Activated CD4-positive, alpha-beta T cell treated with anti-CD3 and anti-CD28 coated beads for 36 hours (primary cell): ENCODE data around the gene WASHC4. TPM values are rescaled to one million over a fixed set of nuclear protein-coding genes. Genes with fewer than 3 reads are reported as not detected.
"Not testable (repeated sequence)": the region's sequence is repeated elsewhere in the genome, so short reads cannot be mapped to it uniquely, and the experiment has no call there.

Source experiments
- ATAC-seq: fragments of 200-7000 bp; cut with Tn5 transposase; one replicate; pipeline ENCODE4 v1.10.0; 2021; ENCODE audit warnings: mild to moderate bottlenecking, moderate library complexity
- CTCF ChIA-PET: fragments of 350-600 bp; sonication (Branson Sonifier 250); formaldehyde crosslinking; loops from one replicate; lab custom pipeline; 2021; ENCODE audit warnings: antibody characterized with exemption; lab: Charles Lee
- POLR2A ChIA-PET: fragments of 350-600 bp; sonication (Branson Sonifier 250); formaldehyde crosslinking; loops from one replicate; lab custom pipeline; 2021; ENCODE audit warnings: antibody characterized with exemption, inconsistent platforms; lab: Charles Lee
- DNase-seq: peaks from one replicate; pipeline ENCODE4 v3.0.0-alpha.2; 2020
- H3K27ac Mint-ChIP-seq: one replicate; pipeline ENCODE4 v1.8.0; 2021; ENCODE audit warnings: mixed read lengths
- H3K27me3 Mint-ChIP-seq: one replicate; pipeline ENCODE4 v1.8.0; 2021; ENCODE audit warnings: mixed read lengths
- H3K36me3 Mint-ChIP-seq: one replicate; pipeline ENCODE4 v1.8.0; 2021; ENCODE audit warnings: low read depth, mixed read lengths
- H3K4me1 Mint-ChIP-seq: one replicate; pipeline ENCODE4 v1.8.0; 2021; ENCODE audit warnings: mixed read lengths
- H3K4me3 Mint-ChIP-seq: one replicate; pipeline ENCODE4 v1.8.0; 2021; ENCODE audit warnings: mild to moderate bottlenecking, moderate library complexity, mixed read lengths
- H3K9me3 Mint-ChIP-seq: one replicate; pipeline ENCODE4 v1.8.0; 2021; ENCODE audit warnings: low read depth, mixed read lengths
- intact Hi-C, 2 experiments: fragments of 100-400 bp; cut with DNase I in 1 of 2; cut with micrococcal nuclease in 1 of 2; formaldehyde crosslinking; loops; one replicate each; pipeline versions ENCODE4 v1.14.2 to v1.15.1; 2022 to 2024; cut with DNase I, micrococcal nuclease
- total RNA-seq, 2 experiments: library from RNA; stranded (reverse); gene quantifications; one replicate each; pipeline ENCODE4 v1.2.3, GENCODE V29; 2021

The WASHC4 gene
- total RNA-seq, 2 experiments from 2014 or later: 29.6 to 35.9 TPM

DNA sequence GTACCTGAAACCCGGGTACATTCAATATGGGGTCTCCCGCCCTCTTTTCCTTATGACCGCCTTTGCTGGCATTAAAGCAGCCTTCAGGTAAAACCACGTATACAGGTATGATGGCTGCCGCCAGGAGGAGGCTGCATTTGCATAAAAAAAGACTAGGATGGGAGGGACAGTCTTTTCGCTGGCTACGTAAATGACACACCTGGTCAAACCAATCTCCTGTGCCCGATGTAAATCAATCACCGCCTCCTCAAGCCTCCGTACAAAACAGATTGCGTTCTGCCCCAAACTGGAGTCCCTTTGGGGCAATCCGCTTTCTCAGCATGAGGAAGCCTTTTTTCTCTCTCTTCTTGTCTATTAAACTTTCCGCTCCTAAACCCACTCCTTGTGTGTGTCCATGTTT, 15.2 kb upstream of the WASHC4 start:
- ChIA-PET POLR2A (no interaction called here), CTCF (no interaction called here)
- H3K4me1 Mint-ChIP-seq: no peaks in the 10 kb centered on the region
- peaks cover 5% of the 10 kb centered on the region for H3K36me3 Mint-ChIP-seq
- peaks cover 12% of the 10 kb centered on the region for H3K9me3 Mint-ChIP-seq
- H3K27ac Mint-ChIP-seq: no peak overlapping the region
- DNase-seq (no peak), ATAC-seq (no peak)
- H3K4me3 Mint-ChIP-seq: no peak overlapping the region
- intact Hi-C loops: no loop called here
- peaks cover 8% of the 10 kb centered on the region for H3K27me3 Mint-ChIP-seq

DNA sequence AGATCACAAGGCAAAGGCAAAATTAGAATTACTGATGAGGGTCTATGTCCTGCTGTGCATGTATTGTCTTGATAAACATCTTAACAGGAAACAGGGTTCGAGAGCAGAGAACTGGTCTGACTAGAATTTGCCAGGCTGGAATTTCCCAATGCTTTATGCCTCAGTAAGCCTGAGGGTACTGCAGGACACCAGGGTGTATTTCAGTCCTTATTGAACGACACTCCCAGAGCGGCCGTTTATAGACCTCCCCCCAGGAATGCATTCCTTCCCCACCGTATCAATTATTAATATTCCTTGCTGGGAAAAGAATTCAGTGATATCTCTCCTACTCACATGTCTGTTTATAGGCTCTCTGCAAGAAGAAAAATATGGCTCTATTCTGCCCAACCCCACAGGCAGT, 12.2 kb upstream of the WASHC4 start:
- POLR2A ChIA-PET, H3K27me3 Mint-ChIP-seq, CTCF ChIA-PET, intact Hi-C loops, H3K4me1 Mint-ChIP-seq, ATAC-seq, H3K27ac Mint-ChIP-seq, H3K36me3 Mint-ChIP-seq, H3K4me3 Mint-ChIP-seq: not testable (repeated sequence)
- H3K9me3 Mint-ChIP-seq: peaks cover 12% of the 10 kb centered on the region
- peak; percentile 10 for DNase-seq

DNA sequence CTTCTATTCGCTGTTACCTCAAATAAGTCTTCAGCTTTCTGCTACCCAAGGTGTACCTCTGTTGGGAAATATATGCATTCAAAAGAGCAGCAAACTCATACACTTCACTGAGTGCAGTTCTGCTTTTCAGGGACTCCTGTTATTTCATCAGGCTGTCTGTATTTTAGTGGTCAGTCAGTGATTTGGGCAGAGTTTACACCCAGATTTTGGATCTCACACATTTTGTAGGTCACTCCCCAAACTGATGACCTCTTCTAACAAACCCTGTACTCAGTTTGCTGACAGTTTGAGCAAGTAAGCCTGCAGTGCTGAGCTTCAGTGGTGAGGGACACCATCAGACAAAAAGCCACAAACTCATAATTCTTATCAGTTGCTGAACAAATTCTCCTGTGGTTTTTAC, 8.2 kb upstream of the WASHC4 start:
- Mint-ChIP-seq H3K27me3 (peaks cover 9% of the 10 kb centered on the region), H3K9me3 (peaks cover 12% of the 10 kb centered on the region), H3K4me1 (no peaks in the 10 kb centered on the region), H3K27ac (no peak overlapping the region), H3K4me3 (no peak overlapping the region), H3K36me3 (peaks cover 5% of the 10 kb centered on the region)
- intact Hi-C loops: no loop called here
- ATAC-seq (no peak), DNase-seq (no peak)
- POLR2A ChIA-PET: no interaction called here
- CTCF ChIA-PET: interaction anchor here (0.6 kb wide), 1 partner anchor 22 kb away, joined by 3 read pairs; no protein-coding TSS in a partner anchor

DNA sequence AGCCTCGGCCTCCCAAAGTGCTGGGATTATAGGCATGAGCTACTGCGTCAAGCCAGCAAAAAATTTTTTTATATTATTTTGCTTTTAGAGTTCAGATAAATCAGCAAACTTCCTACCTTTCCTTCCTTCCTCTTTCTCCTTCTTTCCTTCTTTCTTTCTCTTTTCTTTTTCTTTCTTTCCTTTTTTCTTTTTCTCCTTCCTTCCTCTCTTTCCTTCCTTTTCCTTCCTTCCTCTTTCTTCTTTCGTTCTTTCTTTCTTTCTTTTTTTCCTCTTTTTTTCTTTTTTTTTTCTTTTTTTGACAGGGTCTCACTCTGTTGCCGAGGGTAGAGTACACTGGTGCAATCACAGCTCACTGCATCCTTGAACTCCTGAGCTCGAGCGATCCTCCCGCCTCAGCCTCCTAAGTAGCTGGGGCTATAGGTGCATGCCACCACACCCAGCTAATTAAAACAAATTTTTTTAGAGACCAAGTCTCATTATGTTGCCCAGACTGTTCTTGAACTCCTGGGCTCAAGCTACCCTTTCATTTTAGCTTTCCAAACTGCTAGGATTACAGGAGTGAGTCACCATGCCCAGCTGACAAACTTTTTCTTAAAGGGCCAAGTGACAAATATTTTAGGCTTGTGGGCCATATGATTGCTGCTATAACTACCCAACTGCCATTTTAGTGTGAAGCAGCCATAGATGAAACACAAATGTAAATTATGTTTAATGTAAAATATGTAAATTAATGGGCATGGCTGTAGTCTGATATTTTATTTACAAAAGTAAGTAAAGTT, 7.1 kb upstream of the WASHC4 start:
- no peak for ATAC-seq
- Mint-ChIP-seq H3K27me3 (peaks cover 15% of the 10 kb centered on the region), H3K36me3 (peaks cover 3% of the 10 kb centered on the region), H3K27ac (no peak overlapping the region), H3K9me3 (peaks cover 8% of the 10 kb centered on the region), H3K4me1 (no peaks in the 10 kb centered on the region), H3K4me3 (no peak overlapping the region)
- ChIA-PET POLR2A (no interaction called here), CTCF (interaction anchor here (0.5 kb wide), 1 partner anchor 614 kb away, joined by 4 read pairs; no protein-coding TSS in a partner anchor)
- intact Hi-C loops: loop anchor here in 1 of 2 experiments (10.0 kb wide), 1 partner anchor 1994 kb away; the partner anchor contains the start of gene CRY1
- DNase-seq: no peak

DNA sequence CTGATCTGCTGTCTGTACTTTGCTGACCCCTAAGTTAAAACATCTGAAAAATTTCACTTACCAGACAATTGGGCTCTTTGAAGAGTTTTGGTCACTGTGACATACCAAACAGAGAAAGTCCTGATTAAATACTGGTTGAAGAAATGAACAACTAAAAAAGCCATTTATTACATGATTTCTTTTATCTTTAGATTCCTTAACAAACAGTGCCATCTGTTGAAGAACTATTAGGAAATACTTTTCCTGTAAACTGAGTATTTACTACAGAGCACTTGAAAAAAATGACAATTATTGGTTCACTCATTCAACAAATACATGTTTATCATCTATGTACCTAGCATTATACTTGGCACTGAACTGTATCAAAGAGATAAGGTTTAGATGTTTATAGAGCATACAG, 6.5 kb upstream of the WASHC4 start:
- POLR2A ChIA-PET: no interaction called here
- Mint-ChIP-seq H3K36me3 (peaks cover 3% of the 10 kb centered on the region), H3K4me3 (no peak overlapping the region), H3K4me1 (no peaks in the 10 kb centered on the region), H3K9me3 (peaks cover 5% of the 10 kb centered on the region), H3K27ac (no peak overlapping the region), H3K27me3 (peaks cover 15% of the 10 kb centered on the region)
- no peak for DNase-seq
- CTCF ChIA-PET: interaction anchor here (0.5 kb wide), 1 partner anchor 614 kb away, joined by 4 read pairs; no protein-coding TSS in a partner anchor
- intact Hi-C loops: loop anchor here in 1 of 2 experiments (10.0 kb wide), 1 partner anchor 1994 kb away; the partner anchor contains the start of gene CRY1
- no peak for ATAC-seq

DNA sequence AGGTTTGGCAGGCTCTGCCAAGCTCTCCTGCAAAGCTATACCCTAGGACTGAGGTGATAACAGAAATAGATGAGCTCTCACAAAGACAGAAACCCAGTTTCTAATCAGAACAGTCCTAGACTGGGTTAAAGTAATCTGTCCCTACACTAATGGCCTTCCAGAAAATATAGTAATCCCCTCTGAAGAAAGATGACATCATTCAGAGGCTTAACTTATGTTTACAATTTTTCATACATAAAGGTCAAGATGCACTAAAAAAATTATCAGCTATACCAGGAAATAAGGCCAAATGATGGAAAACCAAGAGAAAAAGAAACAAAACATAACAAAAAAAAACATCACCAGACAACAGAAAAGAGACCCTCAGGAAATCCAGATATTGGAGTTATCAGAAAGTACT, 4.9 kb upstream of the WASHC4 start:
- no peaks in the 10 kb centered on the region for H3K9me3 Mint-ChIP-seq
- ATAC-seq (no peak), DNase-seq (no peak)
- peaks cover 20% of the 10 kb centered on the region for H3K27me3 Mint-ChIP-seq
- peaks cover 8% of the 10 kb centered on the region for H3K4me1 Mint-ChIP-seq
- H3K36me3 Mint-ChIP-seq: no peaks in the 10 kb centered on the region
- no peak overlapping the region for H3K4me3 Mint-ChIP-seq
- CTCF ChIA-PET: interaction anchor here (0.7 to 1.0 kb wide), 3 partner anchors 69 to 1188 kb away, joined by 3 to 4 read pairs (median 3); no protein-coding TSS in a partner anchor
- intact Hi-C loops: loop anchor here in 1 of 2 experiments (10.0 kb wide), 1 partner anchor 1992 kb away; the partner anchor contains the start of gene CRY1
- H3K27ac Mint-ChIP-seq: no peak overlapping the region
- POLR2A ChIA-PET: no interaction called here

DNA sequence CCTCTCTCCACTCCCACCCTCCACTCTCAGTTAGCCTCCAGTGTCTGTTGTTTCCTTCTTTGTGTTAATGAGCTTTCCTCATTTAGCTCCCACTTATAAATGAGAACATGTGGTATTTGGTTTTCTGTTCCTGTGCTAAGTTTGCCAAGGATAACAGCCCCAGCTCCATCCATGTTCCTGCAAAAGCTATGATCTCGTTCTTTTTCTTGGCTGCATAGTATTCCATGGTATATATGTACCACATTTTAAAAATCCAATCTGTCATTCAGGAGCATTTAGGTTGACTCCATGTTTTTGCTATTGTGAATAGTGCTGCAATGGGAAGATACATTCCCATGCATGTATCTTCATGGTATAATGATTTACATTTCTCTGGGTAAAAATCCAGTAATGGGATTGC, 2.8 kb upstream of the WASHC4 start:
- H3K9me3 Mint-ChIP-seq: no peaks in the 10 kb centered on the region
- intact Hi-C loops: loop anchor here (5.0 to 10.0 kb wide), 8 partner anchors 147 to 1990 kb away; partner anchors contain the start of genes TXNRD1 (in 2 of the 2), CKAP4 (in 1 of the 2), CRY1 (in 1 of the 2) and HCFC2 (in 1 of the 2)
- H3K36me3 Mint-ChIP-seq: peaks cover 1% of the 10 kb centered on the region
- H3K27me3 Mint-ChIP-seq: peaks cover 18% of the 10 kb centered on the region
- CTCF ChIA-PET: interaction anchor here (0.8 kb wide), 1 partner anchor 17 kb away, joined by 3 read pairs; no protein-coding TSS in a partner anchor
- POLR2A ChIA-PET: no interaction called here
- ATAC-seq (no peak), DNase-seq (no peak)
- H3K4me1 Mint-ChIP-seq: peaks cover 16% of the 10 kb centered on the region
- H3K27ac Mint-ChIP-seq: no peak overlapping the region
- no peak overlapping the region for H3K4me3 Mint-ChIP-seq

DNA sequence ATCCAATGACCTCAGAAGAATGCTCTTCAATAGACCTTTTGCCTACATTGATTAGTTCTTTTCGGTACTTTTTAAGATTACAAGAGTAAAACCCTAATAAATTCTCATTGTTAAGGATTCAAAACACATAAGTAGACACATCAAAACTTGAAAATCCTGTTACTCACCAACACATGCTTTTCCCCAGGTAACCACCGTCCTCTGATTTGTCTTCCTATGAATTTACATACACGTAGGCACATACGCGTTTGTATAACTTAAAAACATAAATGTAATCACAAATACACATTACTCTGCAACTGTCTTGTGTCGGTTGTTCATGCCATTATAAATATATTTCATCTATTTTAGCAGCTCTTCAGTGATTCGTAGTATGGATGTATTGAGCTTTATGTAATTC, 910 bp upstream of the WASHC4 start:
- Mint-ChIP-seq H3K27ac (peak overlapping the region; percentile 88), H3K4me3 (peak overlapping the region; percentile 93), H3K36me3 (peaks cover 5% of the 10 kb centered on the region), H3K27me3 (peaks cover 18% of the 10 kb centered on the region), H3K9me3 (no peaks in the 10 kb centered on the region), H3K4me1 (peaks cover 24% of the 10 kb centered on the region)
- ChIA-PET POLR2A (no interaction called here), CTCF (interaction anchor here (1.0 kb wide), 1 partner anchor 25 kb away, joined by 3 read pairs; no protein-coding TSS in a partner anchor)
- intact Hi-C loops: loop anchor here (1.0 to 10.0 kb wide), 20 partner anchors 22 to 1988 kb away; partner anchors contain the start of genes SLC41A2 (in 2 of the 2), TXNRD1 (in 2 of the 2), ALDH1L2 (in 1 of the 2) and CHST11 (in 1 of the 2)
- ATAC-seq (no peak), DNase-seq (no peak)

DNA sequence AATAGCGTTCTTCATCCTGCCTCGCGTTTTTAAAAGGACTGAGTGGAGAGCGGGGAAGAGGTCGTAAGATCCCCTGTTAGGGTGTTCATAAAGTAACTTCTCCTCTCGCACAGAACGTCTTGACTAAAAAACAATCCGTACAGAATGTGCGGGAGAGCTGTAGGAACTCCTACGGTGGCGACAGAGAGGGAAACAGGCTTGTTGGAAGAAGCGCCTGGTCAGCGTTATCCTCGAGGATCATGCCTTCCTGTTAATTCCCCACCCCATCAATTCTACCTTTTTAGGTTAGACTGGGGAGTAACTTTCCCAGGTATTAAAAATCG, 399 bp upstream of the WASHC4 start:
- intact Hi-C loops: loop anchor here (1.0 to 10.0 kb wide), 20 partner anchors 23 to 1988 kb away; partner anchors contain the start of genes SLC41A2 (in 2 of the 2), TXNRD1 (in 2 of the 2), ALDH1L2 (in 1 of the 2) and CHST11 (in 1 of the 2)
- H3K27ac Mint-ChIP-seq: peak overlapping the region; percentile 88
- ChIA-PET CTCF (interaction anchor here (0.5 kb wide), 1 partner anchor 74 kb away, joined by 3 read pairs; no protein-coding TSS in a partner anchor), POLR2A (interaction anchor here (0.8 kb wide), 1 partner anchor 31 kb away, joined by 3 read pairs; no protein-coding TSS in a partner anchor)
- peaks cover 15% of the 10 kb centered on the region for H3K27me3 Mint-ChIP-seq
- no peaks in the 10 kb centered on the region for H3K9me3 Mint-ChIP-seq
- H3K36me3 Mint-ChIP-seq: peaks cover 9% of the 10 kb centered on the region
- ATAC-seq: peak; percentile 8
- H3K4me3 Mint-ChIP-seq: peak overlapping the region; percentile 93
- DNase-seq: no peak
- H3K4me1 Mint-ChIP-seq: peaks cover 29% of the 10 kb centered on the region

DNA sequence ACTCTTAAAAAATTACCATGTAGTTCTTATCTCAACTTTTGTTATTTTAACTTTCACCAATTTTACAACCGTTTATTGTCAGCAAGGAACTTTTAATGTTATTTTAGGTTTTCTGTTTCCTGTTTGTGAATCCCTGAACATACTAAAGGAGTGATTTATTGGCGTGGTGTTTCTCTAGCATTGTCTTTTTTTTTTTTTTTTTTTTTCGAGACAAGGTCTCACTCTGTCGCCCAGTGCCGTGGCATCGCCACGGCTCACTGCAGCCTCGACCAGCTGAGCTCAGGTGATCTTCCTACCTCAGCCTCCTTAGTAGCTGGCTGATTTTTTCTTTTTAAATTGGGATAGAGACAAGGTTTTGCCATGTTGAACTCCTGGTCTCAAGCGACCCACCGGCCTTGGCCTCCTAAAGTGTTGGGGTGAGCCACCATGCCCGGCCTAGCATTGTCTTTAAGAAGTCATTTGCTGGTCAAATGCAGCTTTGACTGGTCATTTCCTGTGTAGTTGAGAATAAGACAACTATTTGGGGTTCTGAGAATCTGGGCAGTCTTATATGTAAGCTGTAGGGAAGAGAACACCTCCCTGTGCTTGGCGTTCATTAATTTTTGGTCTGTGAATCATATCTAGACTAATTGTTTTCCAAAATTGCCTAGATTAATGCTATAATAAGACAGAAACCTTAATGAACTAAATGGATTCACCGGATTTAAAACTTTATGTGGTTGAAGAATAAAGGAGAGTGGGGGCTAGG, 2.1 kb downstream of the WASHC4 start:
- Mint-ChIP-seq H3K4me1 (peaks cover 41% of the 10 kb centered on the region), H3K9me3 (no peaks in the 10 kb centered on the region), H3K4me3 (peak overlapping the region; percentile 93), H3K27me3 (peaks cover 9% of the 10 kb centered on the region), H3K36me3 (peaks cover 22% of the 10 kb centered on the region), H3K27ac (peak overlapping the region; percentile 74)
- POLR2A ChIA-PET: no interaction called here
- peak; percentile 18 for DNase-seq
- CTCF ChIA-PET: no interaction called here
- intact Hi-C loops: loop anchor here (2.0 to 10.0 kb wide), 10 partner anchors 125 to 1985 kb away; partner anchors contain the start of genes TXNRD1 (in 2 of the 2), CKAP4 (in 1 of the 2), CRY1 (in 1 of the 2) and HCFC2 (in 1 of the 2)
- no peak for ATAC-seq

DNA sequence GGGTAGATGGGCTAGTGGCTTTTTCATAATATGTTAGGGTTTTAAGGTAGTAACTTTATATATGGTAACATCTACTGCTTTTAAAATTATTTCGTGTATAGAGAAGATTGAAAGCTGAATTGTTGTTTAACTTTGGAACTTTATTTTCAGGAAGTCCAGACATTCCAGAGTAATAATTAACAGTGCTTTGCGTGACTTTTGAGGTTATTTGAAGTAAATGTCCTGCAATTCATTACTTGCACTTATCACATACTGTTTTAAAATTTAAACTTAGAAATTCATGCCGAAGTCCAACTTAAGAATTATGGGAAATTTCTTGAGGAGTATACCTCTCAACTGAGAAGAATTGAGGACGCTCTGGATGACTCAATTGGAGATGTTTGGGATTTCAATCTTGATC, 3.3 kb downstream of the WASHC4 start:
- no peaks in the 10 kb centered on the region for H3K9me3 Mint-ChIP-seq
- peaks cover 43% of the 10 kb centered on the region for H3K4me1 Mint-ChIP-seq
- POLR2A ChIA-PET: no interaction called here
- no peak overlapping the region for H3K4me3 Mint-ChIP-seq
- CTCF ChIA-PET: interaction anchor here (0.7 kb wide), 1 partner anchor 10 kb away, joined by 3 read pairs; no protein-coding TSS in a partner anchor
- H3K36me3 Mint-ChIP-seq: peaks cover 24% of the 10 kb centered on the region
- H3K27me3 Mint-ChIP-seq: peaks cover 5% of the 10 kb centered on the region
- H3K27ac Mint-ChIP-seq: no peak overlapping the region
- intact Hi-C loops: no loop called here
- ATAC-seq (no peak), DNase-seq (no peak)
